Measurements from ENCODE around the gene MPPED2. TPM values are rescaled to one million over a fixed set of nuclear protein-coding genes. Genes with fewer than 3 reads are reported as not detected.

The MPPED2 gene
- total RNA-seq, 1 experiment from 2014 or later, result 4.7 TPM

DNA sequence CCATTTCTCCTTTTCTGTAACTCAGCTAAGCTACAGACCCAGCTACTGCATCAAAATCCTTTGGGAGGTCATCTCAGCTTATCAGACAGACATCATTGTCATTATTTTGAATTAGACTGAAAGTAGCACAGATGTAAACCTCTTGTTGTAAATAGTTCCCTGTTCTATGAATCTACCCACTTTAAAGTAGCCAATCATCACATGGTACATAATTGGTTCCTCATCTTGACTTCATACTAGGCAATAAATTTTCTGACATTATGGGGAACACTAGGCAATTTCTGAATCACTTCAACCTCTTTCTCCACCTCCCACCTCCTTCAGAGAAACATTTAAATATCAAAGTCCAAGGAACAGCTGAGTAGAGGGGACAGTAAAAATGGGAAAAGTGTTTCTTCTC is 47.9 kb downstream of the MPPED2 start:
- Histone ChIP-seq H3K4ac (ENCODE audit: low read depth, low read length) (no peak overlapping the region), H4K8ac (replicated peaks; ENCODE audit: insufficient read length, low read depth, low read length) (no peak overlapping the region), H3K27ac (ENCODE audit: insufficient read length, low read depth, low read length) (no peak overlapping the region), H3T11ph (ENCODE audit: low read length) (no peak overlapping the region), H3K23ac (ENCODE audit: insufficient read length, low read depth, low read length) (no peak overlapping the region), H3K9ac (ENCODE audit: extremely low read depth, insufficient read length, low read length) (no peak overlapping the region), H3K18ac (ENCODE audit: insufficient read length, low read depth, low read length) (no peak overlapping the region), H3K9me3 (ENCODE audit: control insufficient read depth, low read depth, low read length) (no peaks in the 10 kb centered on the region), H4K91ac (ENCODE audit: insufficient read length, low read depth, low read length) (no peak overlapping the region), H2BK12ac (ENCODE audit: insufficient read length, low read depth, low read length) (no peak overlapping the region), H2BK15ac (ENCODE audit: low read depth, low read length) (no peak overlapping the region), H2BK5ac (ENCODE audit: insufficient read length, low read length) (no peak overlapping the region), H3K14ac (ENCODE audit: insufficient read depth, low read length) (no peak overlapping the region), H3K56ac (ENCODE audit: insufficient read length, low read depth, low read length) (no peak overlapping the region), H3K79me2 (ENCODE audit: insufficient read depth, low read length) (no peaks in the 10 kb centered on the region), H2BK120ac (ENCODE audit: low read depth, low read length, poor library complexity, severe bottlenecking) (no peak overlapping the region), H3K4me1 (ENCODE audit: insufficient read depth, low read length) (peaks cover 9% of the 10 kb centered on the region; the same call in 1 of the 2 replicates), H2BK20ac (ENCODE audit: low read depth, low read length, poor library complexity, severe bottlenecking) (no peak overlapping the region), H2AFZ (ENCODE audit: low read length) (no peak overlapping the region), H3K79me1 (ENCODE audit: insufficient read depth, low read depth, low read length, poor library complexity, severe bottlenecking) (no peaks in the 10 kb centered on the region), H4K20me1 (ENCODE audit: control insufficient read depth, insufficient read depth, insufficient read length) (no peaks in the 10 kb centered on the region), H3K23me2 (ENCODE audit: insufficient read length, low read depth, low read length, poor library complexity, severe bottlenecking) (no peaks in the 10 kb centered on the region), H4K5ac (ENCODE audit: insufficient read length, low read depth, low read length) (no peak overlapping the region), H3K27me3 (ENCODE audit: insufficient read depth, low read length) (no peaks in the 10 kb centered on the region), H2AK5ac (ENCODE audit: insufficient read length, low read length) (no peak overlapping the region), H3K4me2 (ENCODE audit: insufficient read depth, insufficient read length, low read length) (no peak overlapping the region)
- TF ChIP-seq, protein P1, sequence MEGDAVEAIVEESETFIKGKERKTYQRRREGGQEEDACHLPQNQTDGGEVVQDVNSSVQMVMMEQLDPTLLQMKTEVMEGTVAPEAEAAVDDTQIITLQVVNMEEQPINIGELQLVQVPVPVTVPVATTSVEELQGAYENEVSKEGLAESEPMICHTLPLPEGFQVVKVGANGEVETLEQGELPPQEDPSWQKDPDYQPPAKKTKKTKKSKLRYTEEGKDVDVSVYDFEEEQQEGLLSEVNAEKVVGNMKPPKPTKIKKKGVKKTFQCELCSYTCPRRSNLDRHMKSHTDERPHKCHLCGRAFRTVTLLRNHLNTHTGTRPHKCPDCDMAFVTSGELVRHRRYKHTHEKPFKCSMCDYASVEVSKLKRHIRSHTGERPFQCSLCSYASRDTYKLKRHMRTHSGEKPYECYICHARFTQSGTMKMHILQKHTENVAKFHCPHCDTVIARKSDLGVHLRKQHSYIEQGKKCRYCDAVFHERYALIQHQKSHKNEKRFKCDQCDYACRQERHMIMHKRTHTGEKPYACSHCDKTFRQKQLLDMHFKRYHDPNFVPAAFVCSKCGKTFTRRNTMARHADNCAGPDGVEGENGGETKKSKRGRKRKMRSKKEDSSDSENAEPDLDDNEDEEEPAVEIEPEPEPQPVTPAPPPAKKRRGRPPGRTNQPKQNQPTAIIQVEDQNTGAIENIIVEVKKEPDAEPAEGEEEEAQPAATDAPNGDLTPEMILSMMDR (conservative IDR thresholded peaks at IDR 0.05), result no peak
- Mint-ChIP-seq H3K4me3 (no peak overlapping the region), H3K27me3 (ENCODE audit: low read depth) (peaks cover 8% of the 10 kb centered on the region), H3K4me1 (peaks cover 24 to 32% of the 10 kb centered on the region in 2 experiments), H3K9me3 (no peaks in the 10 kb centered on the region), H3K36me3 (ENCODE audit: insufficient read depth in 1 of 3, low read depth in 3 of 3) (no peaks in the 10 kb centered on the region), H3K27ac (no peak overlapping the region)
- DNase-seq, result no peak

Measured in H9 (cell line).